Epithelial cell of esophagus (primary cell): Measurements from ENCODE around the gene ADAMTS19.
"Not testable (repeated sequence)": the region's sequence is repeated elsewhere in the genome, so short reads cannot be mapped to it uniquely, and the experiment has no call there.

Experiments used
- DNase-seq: peaks from one replicate; pipeline ENCODE4 v3.0.0; 2010; ENCODE audit warnings: low read depth
- H3K4me3 ChIP-seq: 2 replicates; pipeline ENCODE4 v1.5.1; 2011; ENCODE audit warnings: mild to moderate bottlenecking, low read length, control low read depth
- TF ChIP-seq, protein P1 (sequence below): IDR thresholded peaks from 2 replicates; pipeline ENCODE4 v1.5.1; 2011; ENCODE audit warnings: low read depth, mild to moderate bottlenecking, low read length, control low read depth, inconsistent platforms; ENCODE audit not compliant: insufficient read depth; ENCODE audit errors: missing control alignments

Gene ADAMTS19

DNA sequence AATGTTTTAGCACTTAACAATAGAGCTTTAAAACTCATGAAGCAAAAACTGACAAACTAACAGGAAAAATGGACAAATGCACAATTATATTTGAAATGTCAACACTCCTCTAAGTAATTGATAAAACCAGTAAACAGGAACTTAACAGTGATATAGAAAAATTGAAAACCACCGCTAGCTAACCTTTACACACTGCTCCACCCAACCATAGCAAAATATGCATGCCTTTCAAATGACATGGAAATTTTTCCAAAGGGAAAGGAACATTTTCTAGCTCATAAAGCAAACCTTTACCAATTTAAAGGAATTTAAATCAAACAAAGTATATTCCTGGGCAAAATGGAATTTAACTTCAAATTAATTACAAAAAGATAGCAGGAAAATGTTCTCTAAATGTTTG lies 109.2 kb downstream of the ADAMTS19 start:
- DNase-seq, result no peak
- TF ChIP-seq, protein P1, sequence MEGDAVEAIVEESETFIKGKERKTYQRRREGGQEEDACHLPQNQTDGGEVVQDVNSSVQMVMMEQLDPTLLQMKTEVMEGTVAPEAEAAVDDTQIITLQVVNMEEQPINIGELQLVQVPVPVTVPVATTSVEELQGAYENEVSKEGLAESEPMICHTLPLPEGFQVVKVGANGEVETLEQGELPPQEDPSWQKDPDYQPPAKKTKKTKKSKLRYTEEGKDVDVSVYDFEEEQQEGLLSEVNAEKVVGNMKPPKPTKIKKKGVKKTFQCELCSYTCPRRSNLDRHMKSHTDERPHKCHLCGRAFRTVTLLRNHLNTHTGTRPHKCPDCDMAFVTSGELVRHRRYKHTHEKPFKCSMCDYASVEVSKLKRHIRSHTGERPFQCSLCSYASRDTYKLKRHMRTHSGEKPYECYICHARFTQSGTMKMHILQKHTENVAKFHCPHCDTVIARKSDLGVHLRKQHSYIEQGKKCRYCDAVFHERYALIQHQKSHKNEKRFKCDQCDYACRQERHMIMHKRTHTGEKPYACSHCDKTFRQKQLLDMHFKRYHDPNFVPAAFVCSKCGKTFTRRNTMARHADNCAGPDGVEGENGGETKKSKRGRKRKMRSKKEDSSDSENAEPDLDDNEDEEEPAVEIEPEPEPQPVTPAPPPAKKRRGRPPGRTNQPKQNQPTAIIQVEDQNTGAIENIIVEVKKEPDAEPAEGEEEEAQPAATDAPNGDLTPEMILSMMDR, result no peak
- H3K4me3 ChIP-seq, result no peak overlapping the region

DNA sequence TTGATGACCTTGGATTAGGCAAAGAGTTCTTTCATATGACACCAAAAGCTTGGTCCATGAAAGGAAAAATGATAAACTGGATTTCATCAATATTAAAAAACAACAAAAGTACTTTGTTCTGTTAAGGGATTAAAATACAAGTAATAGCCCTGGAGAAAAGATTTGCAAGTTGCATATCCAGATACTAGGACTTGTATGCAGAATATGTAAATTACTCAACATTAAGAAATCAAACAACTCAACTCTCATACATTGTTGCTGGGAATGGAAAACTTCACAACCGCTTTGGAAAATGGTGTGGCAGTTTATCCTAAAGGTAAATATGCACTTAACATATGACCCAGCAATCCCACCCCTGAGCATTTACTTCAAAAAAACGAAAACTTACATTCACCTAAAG lies 112.0 kb downstream of the ADAMTS19 start:
- TF ChIP-seq, protein P1, result no peak
- no peak for DNase-seq
- H3K4me3 ChIP-seq, result no peak overlapping the region

DNA sequence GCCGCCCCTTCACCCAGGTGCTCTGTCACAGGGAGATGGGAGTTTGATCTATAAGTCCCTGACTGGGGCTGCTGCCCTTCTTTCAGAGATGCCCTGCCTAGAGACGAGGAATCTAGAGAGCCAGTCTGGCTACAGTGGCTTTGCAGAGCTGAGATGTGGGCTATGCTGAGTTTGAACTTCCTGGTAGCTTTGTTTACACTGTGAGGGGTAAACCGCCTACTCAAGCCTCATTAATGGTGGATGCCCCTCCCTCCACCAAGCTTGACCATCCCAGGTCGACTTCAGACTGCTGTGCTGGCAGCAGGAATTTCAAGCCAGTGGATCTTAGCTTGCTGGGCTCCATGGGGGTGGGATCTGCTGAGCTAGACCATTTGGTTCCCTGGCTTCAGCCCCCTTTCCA lies 124.4 kb downstream of the ADAMTS19 start:
- DNase-seq, H3K4me3 ChIP-seq: not testable (repeated sequence)

DNA sequence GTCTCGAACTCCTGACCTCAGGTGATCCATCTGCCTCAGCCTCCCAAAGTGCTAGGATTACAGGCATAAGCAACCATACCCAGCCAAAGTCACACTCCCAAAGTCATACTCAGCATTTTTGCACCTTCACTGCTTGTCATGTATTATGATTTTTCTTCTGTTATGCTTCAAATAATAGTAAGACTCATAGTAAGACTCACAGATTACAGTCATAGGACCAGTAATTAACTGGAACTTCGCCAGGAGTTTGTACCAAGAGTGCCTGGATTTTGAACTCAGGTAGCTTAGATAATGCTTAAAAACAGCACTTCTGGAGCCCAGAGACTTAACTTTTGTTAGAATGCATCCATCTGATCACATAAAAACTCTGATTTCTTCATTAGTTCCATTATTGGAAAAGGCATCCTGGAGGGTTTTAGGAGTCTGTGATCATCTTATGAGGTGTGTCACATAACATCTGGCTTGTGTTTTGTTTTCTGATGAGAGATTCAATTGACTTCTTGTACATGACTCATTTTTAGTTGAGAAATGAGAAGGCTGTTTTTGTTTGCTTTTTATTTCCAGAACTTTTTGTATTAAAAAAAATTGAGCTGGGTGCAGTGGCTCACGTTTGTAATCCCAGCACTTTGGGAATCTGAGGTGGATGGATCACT lies 131.5 kb downstream of the ADAMTS19 start:
- DNase-seq, result peak; percentile 60
- H3K4me3 ChIP-seq, result no peak overlapping the region
- TF ChIP-seq, protein P1, result no peak

DNA sequence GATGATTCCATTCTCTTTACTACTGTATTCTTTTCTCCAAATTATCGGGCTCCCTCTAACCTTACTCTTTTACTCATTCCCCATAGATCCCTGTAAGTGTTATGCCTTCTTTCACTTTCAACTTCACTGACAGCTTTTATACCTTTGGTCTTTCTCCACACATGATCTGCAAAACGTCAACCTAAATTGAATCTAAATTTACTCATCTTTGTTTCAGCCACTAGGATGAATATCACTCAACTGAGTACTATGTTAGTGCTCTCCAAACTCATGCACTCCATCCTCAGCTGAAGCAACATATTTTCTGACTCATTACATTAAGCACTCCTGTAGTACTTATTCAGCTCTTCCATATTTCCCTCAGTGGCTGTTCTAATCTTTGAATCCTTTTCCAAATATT lies 133.4 kb downstream of the ADAMTS19 start:
- TF ChIP-seq, protein P1, result no peak
- H3K4me3 ChIP-seq, result no peak overlapping the region
- DNase-seq, result peak; percentile 24

DNA sequence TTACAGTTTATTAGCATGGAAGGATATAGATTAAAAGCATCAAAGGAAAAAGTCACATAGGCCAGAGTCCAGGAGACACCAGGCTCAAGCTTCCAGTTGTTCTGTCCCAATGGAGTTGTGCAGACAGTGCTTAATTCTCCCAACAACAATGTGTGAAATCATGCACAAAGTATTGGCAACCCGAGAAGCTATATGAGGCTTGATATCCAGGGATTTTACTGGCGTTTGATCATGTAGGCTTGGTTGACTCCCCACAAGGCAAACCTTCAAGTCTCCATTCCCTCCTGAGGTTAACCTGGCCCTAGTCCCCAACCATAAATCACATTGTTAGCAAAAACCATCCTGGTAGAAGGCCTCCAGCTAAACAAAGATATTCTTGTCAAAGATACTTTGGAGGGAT lies 141.5 kb downstream of the ADAMTS19 start:
- TF ChIP-seq, protein P1, result no peak
- DNase-seq, result no peak
- H3K4me3 ChIP-seq, result no peak overlapping the region

DNA sequence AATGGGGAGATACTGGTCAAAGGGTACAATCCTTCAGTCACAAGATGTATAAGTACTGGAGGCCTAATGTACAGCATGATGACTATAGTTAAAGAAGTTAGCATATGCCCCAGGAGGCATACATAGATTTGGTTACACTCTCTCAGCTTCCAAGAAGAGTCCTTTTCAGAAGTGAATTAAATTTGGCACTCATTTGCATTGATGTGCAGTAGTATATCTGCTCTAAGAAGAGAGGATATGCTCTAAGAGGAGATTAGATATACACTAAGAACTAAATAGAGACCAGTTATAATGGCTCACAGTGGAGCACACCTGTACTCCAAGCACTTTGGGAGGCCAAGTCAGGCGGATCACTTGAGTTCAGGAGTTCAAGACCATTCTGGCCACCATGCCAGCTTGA lies 148.3 kb downstream of the ADAMTS19 start:
- H3K4me3 ChIP-seq, result no peak overlapping the region
- TF ChIP-seq, protein P1, result no peak
- no peak for DNase-seq
